Common myeloid progenitor, CD34-positive (primary cell): ENCODE results near the gene TRIO.

Experiments
- CTCF ChIA-PET: fragments of 350-600 bp; sonication (Branson Sonifier 250); formaldehyde crosslinking; loops from one replicate; lab custom pipeline; 2021; ENCODE audit warnings: antibody characterized with exemption; lab: Charles Lee
- POLR2A ChIA-PET: fragments of 350-600 bp; sonication (Branson Sonifier 250); formaldehyde crosslinking; loops from one replicate; lab custom pipeline; 2021; ENCODE audit warnings: antibody characterized with exemption; lab: Charles Lee
- DNase-seq, 3 donors: peaks; one replicate each; pipeline versions ENCODE4 v3.0.0 to v3.0.0-alpha.2; 2013
- H3K27ac ChIP-seq, 2 experiments: 1 replicate in 1 of 2; 2 replicates in 1 of 2; pipeline ENCODE4 v1.7.0; 2013; ENCODE audit warnings: inconsistent platforms in 2 of 2, low read length in 2 of 2, mild to moderate bottlenecking in 2 of 2, low read depth in 1 of 2, moderate library complexity in 1 of 2; ENCODE audit not compliant: severe bottlenecking in 2 of 2, insufficient read depth in 1 of 2, poor library complexity in 1 of 2
- H3K27me3 ChIP-seq, 5 experiments: replicated peaks in 2 of 5; 1 replicate in 3 of 5; 2 replicates in 2 of 5; pipeline versions ENCODE4 v1.6.1 to v1.7.0; 2013; ENCODE audit warnings: low read length in 4 of 5, mild to moderate bottlenecking in 2 of 5, moderate library complexity in 2 of 5, inconsistent platforms in 1 of 5; ENCODE audit not compliant: insufficient read depth in 5 of 5, control insufficient read depth in 4 of 5
- H3K36me3 ChIP-seq, 4 experiments: 1 replicate in 2 of 4; 2 replicates in 2 of 4; pipeline versions ENCODE4 v1.6.1 to v1.7.0; 2013; ENCODE audit warnings: low read length in 3 of 4, control low read depth in 1 of 4, mild to moderate bottlenecking in 1 of 4; ENCODE audit not compliant: control insufficient read depth in 4 of 4, insufficient read depth in 4 of 4
- H3K4me1 ChIP-seq, 4 experiments: 1 replicate in 3 of 4; 2 replicates in 1 of 4; pipeline versions ENCODE4 v1.6.1 to v1.7.1; 2013; ENCODE audit warnings: low read length in 3 of 4, mild to moderate bottlenecking in 3 of 4, control low read depth in 1 of 4, inconsistent platforms in 1 of 4, moderate library complexity in 1 of 4; ENCODE audit not compliant: control insufficient read depth in 4 of 4, insufficient read depth in 4 of 4; ENCODE audit errors: control extremely low read depth in 1 of 4
- H3K4me3 ChIP-seq, 7 experiments: 1 replicate in 4 of 7; 2 replicates in 3 of 7; pipeline versions ENCODE4 v1.5.1 to v1.7.0; 2013; ENCODE audit warnings: mild to moderate bottlenecking in 7 of 7, low read length in 6 of 7, moderate library complexity in 6 of 7, inconsistent platforms in 2 of 7, low read depth in 2 of 7, control low read depth in 1 of 7; ENCODE audit not compliant: insufficient read depth in 4 of 7, control insufficient read depth in 1 of 7; ENCODE audit errors: extremely low read depth in 1 of 7
- H3K9me3 ChIP-seq, 5 experiments: 1 replicate in 4 of 5; 2 replicates in 1 of 5; pipeline versions ENCODE4 v1.6.1 to v1.7.1; 2013; ENCODE audit warnings: low read length in 4 of 5, mild to moderate bottlenecking in 2 of 5, inconsistent platforms in 1 of 5, low read depth in 1 of 5, moderate library complexity in 1 of 5; ENCODE audit not compliant: control insufficient read depth in 4 of 5, insufficient read depth in 2 of 5; ENCODE audit errors: control extremely low read depth in 1 of 5
- WGBS: methylation state at CpG from one replicate; pipeline ENCODE4 v1.1.5; 2013; ENCODE audit not compliant: insufficient coverage; 5-methylcytosine and 5-hydroxymethylcytosine counted together

Gene TRIO

DNA sequence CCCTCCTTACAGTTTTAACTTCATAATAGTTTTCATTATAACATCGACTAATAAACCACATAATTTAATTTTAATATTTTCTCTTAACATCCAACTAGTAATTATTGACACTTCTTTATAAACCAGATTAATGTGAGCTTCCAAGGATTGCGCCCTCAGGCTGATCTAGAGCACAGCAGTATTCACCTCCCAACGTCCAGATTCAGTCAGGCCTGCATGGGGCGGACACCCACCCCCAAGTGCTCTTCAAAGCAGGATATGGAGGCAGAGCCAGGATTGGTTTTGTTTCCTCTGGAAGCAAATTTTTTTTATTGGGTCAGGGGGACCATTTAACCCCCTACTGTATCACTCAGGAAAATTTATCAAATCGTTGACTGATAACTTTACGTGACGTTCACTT is 215.4 kb downstream of the TRIO start:
- WGBS, result 89% methylated on average over 4 of the region's 7 CpGs
- H3K27me3 ChIP-seq, result no peaks in the 10 kb centered on the region
- DNase-seq, result no peak
- ChIA-PET POLR2A (no interaction called here), CTCF (interaction anchor here (1.0 to 6.7 kb wide), 5 partner anchors 10 to 296 kb away, joined by 4 to 41 read pairs (median 5); no protein-coding TSS in a partner anchor)
- peaks cover 4 to 55% (median 19%) of the 10 kb centered on the region in 4 experiments for H3K36me3 ChIP-seq
- no peak overlapping the region for H3K27ac ChIP-seq
- peaks cover 0 to 11% (median 4%) of the 10 kb centered on the region in 4 experiments for H3K4me1 ChIP-seq
- H3K9me3 ChIP-seq, result no peaks in the 10 kb centered on the region
- H3K4me3 ChIP-seq, result no peak overlapping the region

DNA sequence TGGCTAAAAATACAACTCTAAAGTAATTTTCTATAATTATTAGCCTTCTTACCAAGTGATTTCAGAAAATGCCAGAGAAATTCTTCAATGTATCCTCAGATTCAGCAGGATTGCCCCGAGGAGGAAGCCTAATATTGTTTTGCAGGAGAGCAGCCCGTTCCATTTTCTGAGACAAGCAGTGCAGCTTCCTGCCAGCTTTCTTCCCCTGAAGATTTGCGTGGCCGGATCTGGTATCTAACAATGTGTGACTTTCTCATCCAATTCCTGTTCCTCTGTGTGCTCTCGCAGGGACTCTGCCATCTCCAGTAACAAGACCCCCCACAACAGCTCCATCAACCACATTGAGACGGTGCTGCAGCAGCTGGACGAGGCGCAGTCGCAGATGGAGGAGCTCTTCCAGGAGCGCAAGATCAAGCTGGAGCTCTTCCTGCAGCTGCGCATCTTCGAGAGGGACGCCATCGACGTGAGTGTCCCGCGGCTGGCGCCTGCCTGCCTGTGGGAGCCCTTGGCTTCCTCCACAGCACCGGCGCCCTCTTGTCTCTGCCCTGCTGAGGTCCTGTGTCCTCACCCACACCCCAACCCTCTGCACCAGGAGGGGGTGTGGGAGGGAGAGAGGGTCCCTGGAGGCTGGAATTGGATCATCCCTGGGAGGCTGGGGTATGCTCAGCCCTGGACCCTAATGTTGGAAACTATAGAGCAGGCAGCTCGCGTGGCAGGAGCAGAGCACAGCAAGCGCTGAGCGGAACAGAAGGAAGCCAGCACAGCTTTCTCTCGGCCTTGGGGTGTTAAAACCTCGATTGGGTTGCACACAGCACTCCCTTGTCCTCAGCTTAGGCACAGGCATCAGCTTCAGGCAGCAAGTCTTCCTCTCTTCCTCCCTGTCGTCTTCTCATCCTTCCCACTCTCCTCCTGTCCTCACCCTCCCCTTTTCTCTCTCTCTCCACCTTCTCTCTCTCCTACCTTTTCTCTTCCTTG is 216.2 kb downstream of the TRIO start:
- 95% methylated on average over 25 of the region's 27 CpGs for WGBS
- DNase-seq, result no peak
- peaks cover 6 to 62% (median 21%) of the 10 kb centered on the region in 4 experiments for H3K36me3 ChIP-seq

DNA sequence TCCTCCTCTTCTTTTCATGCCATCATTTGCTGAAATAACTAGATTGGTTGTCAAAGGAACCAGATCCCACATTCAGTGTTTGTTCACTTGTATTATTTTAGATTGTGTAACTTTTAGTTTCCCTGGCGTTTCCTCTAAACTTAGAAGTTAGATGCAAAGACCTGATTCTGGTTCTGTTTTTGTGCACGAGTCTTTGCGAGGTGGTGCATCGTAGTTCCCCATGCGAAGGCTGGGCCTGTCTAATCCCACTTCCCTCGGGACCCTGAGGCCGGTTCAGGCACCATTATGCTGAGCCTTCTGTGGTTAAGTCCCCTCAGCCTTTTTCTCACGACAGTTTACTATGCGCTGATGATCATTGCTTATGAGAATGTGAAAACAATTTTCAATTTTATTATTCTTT is 219.3 kb downstream of the TRIO start:
- Histone ChIP-seq H3K4me1 (peaks cover 0 to 11% (median 4%) of the 10 kb centered on the region in 4 experiments), H3K27ac (no peak overlapping the region), H3K4me3 (no peak overlapping the region), H3K27me3 (no peaks in the 10 kb centered on the region), H3K9me3 (no peaks in the 10 kb centered on the region), H3K36me3 (peaks cover 23 to 86% (median 45%) of the 10 kb centered on the region in 4 experiments)
- ChIA-PET CTCF (interaction anchor here (0.6 to 6.0 kb wide), 12 partner anchors 8 to 530 kb away, joined by 3 to 53 read pairs (median 4); no protein-coding TSS in a partner anchor), POLR2A (interaction anchor here (0.6 kb wide), 1 partner anchor 220 kb away, joined by 5 read pairs; no protein-coding TSS in a partner anchor)
- DNase-seq, result no peak
- WGBS, result 82% methylated on average over 6 of the region's 9 CpGs

More for the DNA sequence above, 216.2 kb downstream of the TRIO start:
- Histone ChIP-seq H3K27ac (no peak overlapping the region), H3K9me3 (no peaks in the 10 kb centered on the region), H3K4me1 (peaks cover 0 to 11% (median 4%) of the 10 kb centered on the region in 4 experiments), H3K27me3 (no peaks in the 10 kb centered on the region), H3K4me3 (no peak overlapping the region)
- CTCF ChIA-PET, result interaction anchor here (1.5 to 6.7 kb wide), 3 partner anchors 10 to 289 kb away, joined by 4 to 41 read pairs (median 17); no protein-coding TSS in a partner anchor
- POLR2A ChIA-PET, result no interaction called here

DNA sequence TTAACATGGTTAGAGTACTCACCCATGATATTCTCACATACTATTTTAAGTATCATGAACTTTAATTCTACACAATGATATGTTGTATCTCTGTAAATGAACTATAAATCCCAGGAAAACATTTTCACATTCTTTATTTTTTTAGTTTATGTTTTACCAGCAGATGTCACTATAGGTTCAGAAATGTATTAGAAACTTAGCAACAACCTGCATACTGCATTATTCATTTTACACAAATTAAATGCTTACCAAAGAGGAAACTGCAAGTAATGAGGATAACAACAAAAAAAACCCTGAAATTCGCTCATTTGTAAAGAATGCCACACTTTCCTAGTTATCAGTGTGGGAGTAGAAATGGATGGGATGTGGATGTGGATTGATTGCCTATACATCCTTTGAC is 221.0 kb downstream of the TRIO start:
- Histone ChIP-seq H3K36me3 (peaks cover 25 to 86% (median 55%) of the 10 kb centered on the region in 4 experiments), H3K9me3 (no peaks in the 10 kb centered on the region), H3K27me3 (no peaks in the 10 kb centered on the region), H3K4me1 (peaks cover 0 to 11% (median 3%) of the 10 kb centered on the region in 4 experiments), H3K4me3 (no peak overlapping the region), H3K27ac (no peak overlapping the region)
- WGBS, result no CpG with 5 or more reads among the region's 1 CpG
- DNase-seq, result peak in 2 of 3 donors; percentile 34 to 40
- POLR2A ChIA-PET, result no interaction called here
- CTCF ChIA-PET, result interaction anchor here (0.6 to 6.0 kb wide), 11 partner anchors 8 to 342 kb away, joined by 4 to 53 read pairs (median 7); no protein-coding TSS in a partner anchor

DNA sequence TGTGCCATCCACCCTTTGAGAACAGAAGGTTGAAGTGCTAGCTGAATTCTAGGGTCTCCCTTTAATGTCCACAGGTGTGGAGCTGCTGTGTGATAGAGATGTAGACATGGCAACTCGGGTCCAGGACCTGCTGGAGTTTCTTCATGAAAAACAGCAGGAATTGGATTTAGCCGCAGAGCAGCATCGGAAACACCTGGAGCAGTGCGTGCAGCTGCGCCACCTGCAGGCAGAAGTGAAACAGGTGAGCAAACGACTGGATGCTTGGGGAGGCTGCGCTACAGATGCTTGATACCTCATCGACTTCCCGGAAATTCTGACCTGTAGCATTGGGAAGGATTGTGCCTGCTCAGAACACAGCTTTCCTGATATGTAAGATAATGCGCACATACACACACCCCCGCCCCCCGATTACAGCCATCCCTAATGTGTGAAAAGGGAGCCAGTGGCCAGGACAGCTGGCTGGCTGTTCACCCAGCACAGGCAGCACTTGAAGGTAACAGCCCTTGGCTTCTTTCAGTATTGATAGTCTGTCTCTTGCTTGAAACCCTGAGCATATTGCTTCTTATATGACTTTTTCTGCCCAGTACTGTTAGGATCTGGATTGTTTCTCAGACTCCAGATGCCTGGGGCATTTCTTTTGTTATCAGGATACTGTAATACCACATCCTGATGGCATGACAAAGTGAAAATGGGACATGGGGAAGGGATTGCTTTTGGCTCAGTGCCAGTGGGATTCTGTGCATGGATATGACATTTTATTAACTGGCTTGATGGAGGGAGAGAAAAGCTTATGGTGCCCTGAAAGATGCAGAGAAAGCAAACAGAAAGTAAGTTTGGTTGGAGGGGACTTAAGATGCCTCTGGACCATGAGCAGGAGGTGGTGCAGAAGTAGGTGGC is 221.7 kb downstream of the TRIO start:
- Histone ChIP-seq H3K27ac (no peak overlapping the region), H3K4me3 (no peak overlapping the region), H3K9me3 (no peaks in the 10 kb centered on the region), H3K4me1 (peaks cover 0 to 11% (median 3%) of the 10 kb centered on the region in 4 experiments), H3K36me3 (peaks cover 29 to 86% (median 58%) of the 10 kb centered on the region in 4 experiments), H3K27me3 (no peaks in the 10 kb centered on the region)
- CTCF ChIA-PET, result interaction anchor here (0.9 to 6.0 kb wide), 13 partner anchors 9 to 289 kb away, joined by 3 to 53 read pairs (median 5); no protein-coding TSS in a partner anchor
- DNase-seq, result no peak
- POLR2A ChIA-PET, result no interaction called here
- WGBS, result 92% methylated on average over 12 of the region's 12 CpGs

DNA sequence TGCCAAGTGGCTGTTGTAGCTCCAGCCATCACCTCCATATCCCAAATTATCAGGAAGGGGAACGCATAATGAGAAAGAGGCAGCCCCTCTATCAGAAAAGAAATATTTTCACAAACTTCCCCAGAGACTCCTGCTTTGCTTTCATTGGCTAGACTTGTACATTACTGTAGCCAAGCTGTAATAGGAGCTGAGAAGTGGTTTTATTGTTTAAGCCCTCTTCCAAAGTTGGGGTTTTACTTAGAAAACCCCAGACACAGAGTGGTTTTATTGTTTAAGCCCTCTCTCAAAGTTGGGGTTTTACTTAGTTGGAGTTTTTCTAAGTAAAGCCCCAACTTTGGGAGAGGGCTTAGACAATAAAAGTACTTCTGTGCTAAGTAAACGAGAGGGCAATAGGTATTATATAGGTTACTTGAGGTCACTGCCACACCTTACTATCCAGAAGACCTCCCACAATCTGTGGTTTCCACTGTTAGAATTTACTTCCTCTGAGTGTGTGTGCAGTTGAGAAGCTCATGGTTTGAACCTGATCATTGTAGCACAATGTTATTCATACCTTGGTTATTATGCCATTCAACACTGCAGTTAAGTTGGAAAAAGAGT is 222.8 kb downstream of the TRIO start:
- CTCF ChIA-PET, result interaction anchor here (1.1 to 6.0 kb wide), 9 partner anchors 10 to 288 kb away, joined by 3 to 53 read pairs (median 7); no protein-coding TSS in a partner anchor
- Histone ChIP-seq H3K4me3 (no peak overlapping the region), H3K27me3 (no peaks in the 10 kb centered on the region), H3K27ac (no peak overlapping the region), H3K36me3 (peaks cover 26 to 87% (median 55%) of the 10 kb centered on the region in 4 experiments), H3K4me1 (peaks cover 0 to 11% (median 3%) of the 10 kb centered on the region in 4 experiments), H3K9me3 (no peaks in the 10 kb centered on the region)
- POLR2A ChIA-PET, result no interaction called here
- DNase-seq, result peak in 2 of 3 donors; percentile 20 to 38
- no CpG with 5 or more reads among the region's 2 CpGs for WGBS
